ENCODE results near the gene SEMA6D. TPM values are rescaled to one million over a fixed set of nuclear protein-coding genes. Genes with fewer than 3 reads are reported as not detected.

SEMA6D gene
- total and polyA plus RNA-seq, 2 experiments from 2014 or later = 18.9 to 34.1 TPM

GRCh38 chr15:47705281-47705997 lies 11.9 kb upstream of the SEMA6D start:
- Histone ChIP-seq H3K9me2 (replicated peaks; ENCODE audit: insufficient read depth) (no peaks in the 10 kb centered on the region), H3K4me1 (ENCODE audit: insufficient read depth) (no peaks in the 10 kb centered on the region), H3K4me3 (no peak overlapping the region), H4K20me1 (ENCODE audit: insufficient read depth, poor library complexity, severe bottlenecking) (no peaks in the 10 kb centered on the region), H3K36me3 (replicated peaks; ENCODE audit: insufficient read depth, low read depth) (no peaks in the 10 kb centered on the region), H3K27ac (no peak overlapping the region), H3K9me3 (ENCODE audit: low read depth) (no peaks in the 10 kb centered on the region), H3K27me3 (no peaks in the 10 kb centered on the region), H3K4me2 (no peak overlapping the region), H3K79me2 (no peaks in the 10 kb centered on the region), H2AFZ (no peak overlapping the region)
- TF ChIP-seq, protein P1, sequence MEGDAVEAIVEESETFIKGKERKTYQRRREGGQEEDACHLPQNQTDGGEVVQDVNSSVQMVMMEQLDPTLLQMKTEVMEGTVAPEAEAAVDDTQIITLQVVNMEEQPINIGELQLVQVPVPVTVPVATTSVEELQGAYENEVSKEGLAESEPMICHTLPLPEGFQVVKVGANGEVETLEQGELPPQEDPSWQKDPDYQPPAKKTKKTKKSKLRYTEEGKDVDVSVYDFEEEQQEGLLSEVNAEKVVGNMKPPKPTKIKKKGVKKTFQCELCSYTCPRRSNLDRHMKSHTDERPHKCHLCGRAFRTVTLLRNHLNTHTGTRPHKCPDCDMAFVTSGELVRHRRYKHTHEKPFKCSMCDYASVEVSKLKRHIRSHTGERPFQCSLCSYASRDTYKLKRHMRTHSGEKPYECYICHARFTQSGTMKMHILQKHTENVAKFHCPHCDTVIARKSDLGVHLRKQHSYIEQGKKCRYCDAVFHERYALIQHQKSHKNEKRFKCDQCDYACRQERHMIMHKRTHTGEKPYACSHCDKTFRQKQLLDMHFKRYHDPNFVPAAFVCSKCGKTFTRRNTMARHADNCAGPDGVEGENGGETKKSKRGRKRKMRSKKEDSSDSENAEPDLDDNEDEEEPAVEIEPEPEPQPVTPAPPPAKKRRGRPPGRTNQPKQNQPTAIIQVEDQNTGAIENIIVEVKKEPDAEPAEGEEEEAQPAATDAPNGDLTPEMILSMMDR (IDR thresholded peaks at IDR 0.05; ENCODE audit: poor library complexity) = no peak
- TF ChIP-seq EZH2 (IDR thresholded peaks at IDR 0.05; ENCODE audit: borderline replicate concordance) = no peak
- TF ChIP-seq EZH2phosphoT487 (IDR thresholded peaks at IDR 0.05; ENCODE audit: low read depth, severe bottlenecking, unreplicated experiment) = no peak
- 84% methylated on average over 8 of the region's 8 CpGs for WGBS (ENCODE audit: low lambda C conversion rate, missing lambda C conversion rate)
- DNase-seq (ENCODE audit: low spot score) = no peak

- 83% methylated on average over 5 of the region's 5 CpGs for WGBS (ENCODE audit: low lambda C conversion rate, missing lambda C conversion rate)
- H3K9me2 ChIP-seq (replicated peaks; ENCODE audit: insufficient read depth) = no peaks in the 10 kb centered on the region
- no peaks in the 10 kb centered on the region for H3K36me3 ChIP-seq (replicated peaks; ENCODE audit: insufficient read depth, low read depth)
- TF ChIP-seq EZH2 (IDR thresholded peaks at IDR 0.05; ENCODE audit: borderline replicate concordance) = no peak
- TF ChIP-seq EZH2phosphoT487 (IDR thresholded peaks at IDR 0.05; ENCODE audit: low read depth, severe bottlenecking, unreplicated experiment) = no peak
- TF ChIP-seq, protein P1 (IDR thresholded peaks at IDR 0.05; ENCODE audit: poor library complexity) = no peak
- no peaks in the 10 kb centered on the region for H3K9me3 ChIP-seq (ENCODE audit: low read depth)
- no peaks in the 10 kb centered on the region for H3K79me2 ChIP-seq
- no peak overlapping the region for H2AFZ ChIP-seq
- H3K4me1 ChIP-seq (ENCODE audit: insufficient read depth) = no peaks in the 10 kb centered on the region
- no peaks in the 10 kb centered on the region for H4K20me1 ChIP-seq (ENCODE audit: insufficient read depth, poor library complexity, severe bottlenecking)
- no peaks in the 10 kb centered on the region for H3K27me3 ChIP-seq
- no peak overlapping the region for H3K4me2 ChIP-seq
- DNase-seq (ENCODE audit: low spot score) = no peak
- peak overlapping the region; percentile 83 for H3K27ac ChIP-seq
- no peak overlapping the region for H3K4me3 ChIP-seq
These were observed 9.9 kb upstream of the SEMA6D start for GRCh38 chr15:47707391-47707790.

DNA sequence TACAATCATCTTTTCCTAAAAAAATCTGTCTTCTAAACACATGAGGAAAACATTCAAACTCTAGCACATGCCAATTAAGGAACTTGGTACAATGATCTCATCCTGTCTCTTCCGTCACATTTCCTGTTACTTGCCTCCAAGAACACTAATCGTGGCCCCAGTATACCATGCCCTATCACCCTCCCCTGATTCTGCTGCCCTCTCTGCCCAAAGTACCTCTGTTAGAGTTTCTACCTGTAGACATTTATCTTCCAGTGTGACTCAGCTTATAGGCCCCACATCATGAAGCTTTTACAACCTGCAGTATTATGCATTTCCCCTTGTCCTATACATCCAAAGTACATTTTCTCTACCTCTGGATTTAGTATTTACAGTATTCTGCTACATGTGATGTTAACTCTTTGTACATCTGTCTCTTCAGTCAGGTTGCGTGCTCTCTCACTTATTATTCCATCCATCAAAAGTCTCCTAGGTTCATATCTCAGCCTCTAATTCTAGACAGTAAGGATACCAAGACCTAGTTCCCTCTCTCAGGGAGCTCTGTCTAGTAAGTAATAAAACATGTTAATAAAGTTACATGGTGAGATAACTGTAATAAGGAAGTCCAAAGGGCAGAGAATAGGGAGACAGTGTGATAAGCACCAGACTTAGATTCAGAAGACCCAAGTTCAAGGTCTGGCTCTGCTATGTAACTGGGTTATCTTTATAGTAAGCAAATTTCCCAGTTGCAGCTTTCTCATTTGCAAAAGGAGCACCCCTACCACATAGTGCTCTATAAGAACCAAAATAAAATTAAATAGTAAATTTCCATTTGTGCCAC lies 8.9 kb upstream of the SEMA6D start:
- Histone ChIP-seq H3K36me3 (replicated peaks; ENCODE audit: insufficient read depth, low read depth) (no peaks in the 10 kb centered on the region), H3K27ac (peak overlapping the region; percentile 83), H3K79me2 (no peaks in the 10 kb centered on the region), H3K4me1 (ENCODE audit: insufficient read depth) (no peaks in the 10 kb centered on the region), H3K9me3 (ENCODE audit: low read depth) (no peaks in the 10 kb centered on the region), H3K9me2 (replicated peaks; ENCODE audit: insufficient read depth) (no peaks in the 10 kb centered on the region), H2AFZ (no peak overlapping the region), H3K4me3 (no peak overlapping the region), H4K20me1 (ENCODE audit: insufficient read depth, poor library complexity, severe bottlenecking) (no peaks in the 10 kb centered on the region), H3K4me2 (no peak overlapping the region), H3K27me3 (no peaks in the 10 kb centered on the region)
- 79% methylated on average over 3 of the region's 3 CpGs for WGBS (ENCODE audit: low lambda C conversion rate, missing lambda C conversion rate)
- TF ChIP-seq EZH2 (IDR thresholded peaks at IDR 0.05; ENCODE audit: borderline replicate concordance) (no peak), EZH2phosphoT487 (IDR thresholded peaks at IDR 0.05; ENCODE audit: low read depth, severe bottlenecking, unreplicated experiment) (no peak)
- TF ChIP-seq, protein P1 (IDR thresholded peaks at IDR 0.05; ENCODE audit: poor library complexity) = no peak
- DNase-seq (ENCODE audit: low spot score) = peak; percentile 42

Data from hepatocyte (in vitro differentiated cells).